HG03442 (cell line): ENCODE results near the gene EPX.
"Not testable (repeated sequence)": the region's sequence is repeated elsewhere in the genome, so short reads cannot be mapped to it uniquely, and the experiment has no call there.

ENCODE experiments used
- ATAC-seq: cut with Tn5 transposase; IDR thresholded peaks from one replicate; pipeline ENCODE4 v1.9.1; 2021; ENCODE audit warnings: mild to moderate bottlenecking, moderate library complexity; ENCODE audit not compliant: unreplicated experiment

Gene EPX, protein sequence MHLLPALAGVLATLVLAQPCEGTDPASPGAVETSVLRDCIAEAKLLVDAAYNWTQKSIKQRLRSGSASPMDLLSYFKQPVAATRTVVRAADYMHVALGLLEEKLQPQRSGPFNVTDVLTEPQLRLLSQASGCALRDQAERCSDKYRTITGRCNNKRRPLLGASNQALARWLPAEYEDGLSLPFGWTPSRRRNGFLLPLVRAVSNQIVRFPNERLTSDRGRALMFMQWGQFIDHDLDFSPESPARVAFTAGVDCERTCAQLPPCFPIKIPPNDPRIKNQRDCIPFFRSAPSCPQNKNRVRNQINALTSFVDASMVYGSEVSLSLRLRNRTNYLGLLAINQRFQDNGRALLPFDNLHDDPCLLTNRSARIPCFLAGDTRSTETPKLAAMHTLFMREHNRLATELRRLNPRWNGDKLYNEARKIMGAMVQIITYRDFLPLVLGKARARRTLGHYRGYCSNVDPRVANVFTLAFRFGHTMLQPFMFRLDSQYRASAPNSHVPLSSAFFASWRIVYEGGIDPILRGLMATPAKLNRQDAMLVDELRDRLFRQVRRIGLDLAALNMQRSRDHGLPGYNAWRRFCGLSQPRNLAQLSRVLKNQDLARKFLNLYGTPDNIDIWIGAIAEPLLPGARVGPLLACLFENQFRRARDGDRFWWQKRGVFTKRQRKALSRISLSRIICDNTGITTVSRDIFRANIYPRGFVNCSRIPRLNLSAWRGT

DNA sequence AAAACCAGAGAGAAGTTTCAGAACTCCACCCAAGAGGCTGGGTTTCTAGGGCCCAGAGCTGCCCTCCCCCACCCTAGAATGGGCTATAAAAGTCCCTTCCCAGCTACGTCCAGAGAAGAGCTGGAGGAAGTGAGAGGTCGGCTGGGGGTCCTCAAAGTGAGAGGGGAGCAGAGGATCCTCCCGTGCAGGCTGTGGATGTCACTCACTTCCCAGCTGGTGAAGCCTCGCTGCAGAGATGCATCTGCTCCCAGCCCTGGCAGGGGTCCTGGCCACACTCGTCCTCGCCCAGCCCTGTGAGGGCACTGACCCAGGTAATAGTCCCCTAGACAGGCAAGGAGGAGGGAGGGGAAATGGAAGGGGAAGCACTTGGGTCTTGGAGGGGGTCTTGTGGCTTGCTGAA is at the start of gene EPX:
Gene EPX (plus strand): TSS at position 115 of the 400 bp plus-strand sequence. CDS start 121 bp downstream, at position 236.
- ATAC-seq = no peak

DNA sequence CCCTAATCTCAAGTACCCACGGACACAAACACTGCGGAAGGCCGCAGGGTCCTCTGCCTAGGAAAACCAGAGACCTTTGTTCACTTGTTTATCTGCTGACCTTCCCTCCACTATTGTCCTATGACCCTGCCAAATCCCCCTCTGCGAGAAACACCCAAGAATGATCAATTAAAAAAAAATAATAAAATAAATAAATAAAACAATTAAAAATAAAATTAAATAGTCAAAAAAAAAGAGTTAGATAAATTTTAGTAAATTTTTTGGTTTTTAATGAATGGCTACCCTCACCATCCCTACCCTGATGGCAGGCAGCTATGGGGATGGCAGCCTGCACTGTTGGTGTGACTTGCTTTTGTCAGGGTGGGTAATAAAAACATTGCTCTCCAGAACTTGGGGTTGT is 49.2 kb upstream of the EPX start:
- ATAC-seq = not testable (repeated sequence)

DNA sequence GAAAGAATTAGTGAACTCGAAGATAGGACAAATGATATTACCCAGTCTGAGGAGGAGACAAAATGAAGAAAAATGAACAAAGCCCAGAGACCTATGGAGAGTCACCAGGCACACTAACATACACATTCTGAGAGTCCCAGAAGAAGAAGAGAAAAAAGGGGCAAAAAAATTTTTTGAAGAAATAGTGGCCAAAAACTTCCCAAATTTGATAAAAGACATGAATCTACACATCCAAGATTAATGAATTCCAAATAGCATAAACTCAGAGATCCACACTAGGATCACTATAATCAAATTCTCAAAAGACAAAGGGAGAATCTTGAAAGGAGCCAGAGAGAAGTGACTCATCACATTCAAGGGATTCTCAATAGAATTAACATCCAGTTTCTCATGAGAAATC is 47.7 kb upstream of the EPX start:
- no peak for ATAC-seq

DNA sequence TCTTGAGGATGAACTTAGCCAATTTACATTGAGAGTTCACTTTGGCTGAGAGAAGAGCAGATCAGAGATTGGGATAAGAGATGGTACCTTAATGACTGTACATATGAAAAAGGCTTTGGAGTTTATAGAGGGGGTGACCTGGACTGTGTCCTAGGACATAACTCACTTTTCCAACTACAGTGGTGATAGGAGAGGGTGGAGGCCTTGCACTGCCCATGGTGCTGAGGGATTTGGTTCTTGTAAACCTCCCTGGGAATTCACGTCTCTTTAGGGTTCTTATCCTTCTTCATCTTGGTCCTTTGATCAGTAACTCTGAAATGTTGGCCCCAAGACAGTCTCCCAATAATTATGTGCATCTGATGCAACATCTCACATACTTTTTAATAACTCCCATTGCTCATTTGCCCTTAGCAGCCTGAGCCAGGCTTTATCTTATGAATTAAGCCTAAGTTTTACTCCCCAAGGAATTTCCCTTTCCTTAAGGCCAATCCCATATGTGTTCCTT is 44.5 kb upstream of the EPX start, which contains the start of gene OR4D1:
Gene OR4D1 (plus strand): TSS at position 455 of the 505 bp plus-strand sequence. CDS start 6,770 bp downstream, outside the sequence.
- ATAC-seq = no peak

- ATAC-seq = no peak
Observed at GRCh38 chr17:58148609-58149008, 43.9 kb upstream of the EPX start.

GRCh38 chr17:58150394-58150793 is 42.1 kb upstream of the EPX start:
- ATAC-seq = no peak

- ATAC-seq = no peak
Observed at GRCh38 chr17:58153046-58153445, 39.5 kb upstream of the EPX start.

- no peak for ATAC-seq
Observed at GRCh38 chr17:58153671-58154070, 38.9 kb upstream of the EPX start.

- ATAC-seq = no peak
Observed at GRCh38 chr17:58156839-58157803, 35.4 kb upstream of the EPX start.

DNA sequence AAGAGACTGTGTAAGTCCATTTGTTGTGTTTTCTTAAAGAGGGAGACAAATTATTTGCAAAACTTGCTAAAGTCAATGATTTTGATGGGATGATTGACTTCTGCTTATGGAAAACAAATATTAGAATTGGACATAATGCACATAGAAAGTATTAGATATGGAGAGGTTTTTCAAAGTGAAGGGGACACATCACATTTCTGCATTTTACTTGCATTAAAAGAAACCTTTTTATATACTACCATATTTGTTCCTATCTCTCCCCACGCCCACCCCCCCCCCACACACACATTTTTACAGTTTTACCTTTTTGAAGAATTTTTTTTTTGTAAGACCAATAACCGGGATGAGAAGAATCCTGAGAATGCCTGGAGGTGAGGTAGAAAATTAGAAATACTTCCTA is 34.3 kb upstream of the EPX start:
- no peak for ATAC-seq

DNA sequence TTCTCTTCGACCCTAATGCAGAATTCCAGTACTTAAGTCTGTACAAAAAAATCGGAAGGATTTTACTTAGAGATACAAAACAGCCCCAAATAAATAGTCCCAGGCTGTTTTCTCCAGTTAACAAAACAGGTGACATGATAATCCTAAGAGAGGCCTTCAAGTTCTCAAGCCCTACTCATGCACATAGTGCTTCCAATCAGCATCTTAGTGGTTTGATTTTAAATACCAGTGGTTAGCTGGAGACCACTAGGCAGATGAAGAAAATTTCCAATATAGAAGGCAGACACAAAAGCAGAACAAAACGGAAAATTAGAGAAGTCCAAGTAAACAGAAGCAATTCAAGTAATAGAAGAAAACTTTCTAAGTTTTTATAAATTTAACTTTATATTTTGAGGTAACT is 31.0 kb upstream of the EPX start:
- ATAC-seq = no peak

GRCh38 chr17:58165981-58166380 is 26.5 kb upstream of the EPX start:
- no peak for ATAC-seq

GRCh38 chr17:58166682-58167081 is 25.8 kb upstream of the EPX start, which contains the start of gene OR4D2:
OR4D2 (plus strand) TSS chr17:58166982; CDS start chr17:58169656, 2,674 bp downstream.
- no peak for ATAC-seq

- no peak for ATAC-seq
Observed at GRCh38 chr17:58170622-58171021, 21.9 kb upstream of the EPX start.

DNA sequence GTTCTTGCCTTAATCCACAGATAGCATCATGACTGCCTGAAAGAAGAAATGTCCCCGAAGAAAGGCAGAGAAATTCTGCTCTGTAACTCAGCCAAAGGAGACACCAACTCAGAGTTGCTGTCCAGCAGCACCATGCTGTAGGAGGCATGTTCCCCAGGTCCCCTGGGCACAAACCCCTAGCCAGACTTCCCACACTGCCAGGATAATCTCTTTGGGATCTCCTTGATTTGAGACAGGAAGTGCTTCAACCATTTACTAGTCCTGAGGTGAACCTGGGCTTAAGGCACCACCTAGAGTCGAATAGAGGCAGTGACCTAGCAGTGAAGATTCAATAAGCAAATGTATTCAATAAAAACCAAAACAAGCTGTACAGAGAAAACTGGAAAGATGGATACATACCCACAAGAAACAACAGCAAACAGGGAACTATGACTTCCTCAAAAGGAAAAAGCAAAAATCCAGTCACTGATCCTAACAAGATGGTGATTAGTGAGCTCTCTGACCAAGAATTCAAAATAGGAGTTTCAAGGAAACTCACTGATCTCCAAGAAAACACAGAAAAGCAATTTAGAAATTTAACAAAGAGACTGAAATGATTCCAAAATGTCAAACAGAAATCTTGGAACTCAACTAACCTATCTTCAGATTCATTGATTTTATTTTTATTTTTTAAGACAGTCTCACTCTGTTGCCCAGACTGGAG is 20.0 kb upstream of the EPX start:
- ATAC-seq = no peak

DNA sequence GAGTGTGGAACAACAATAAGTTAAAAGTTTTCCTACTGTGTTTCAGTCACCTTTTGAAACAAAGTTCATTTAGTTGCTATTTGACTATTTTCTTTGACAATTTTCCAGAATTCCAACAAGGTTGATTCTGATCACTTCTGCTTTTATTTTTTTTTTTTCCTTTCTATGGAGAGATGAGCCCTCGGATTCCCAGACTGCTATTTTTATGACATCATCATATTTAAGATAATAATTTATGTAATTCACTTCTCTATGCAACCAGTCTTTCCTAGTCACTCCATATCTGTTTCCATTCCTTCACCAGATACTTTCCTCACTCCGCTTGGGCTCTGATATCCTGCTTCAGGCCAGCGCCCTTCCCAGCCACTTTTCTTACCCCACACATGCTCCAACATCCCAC is 17.7 kb upstream of the EPX start:
- no peak for ATAC-seq

- ATAC-seq = no peak
Observed at GRCh38 chr17:58176200-58176599, 16.3 kb upstream of the EPX start.

DNA sequence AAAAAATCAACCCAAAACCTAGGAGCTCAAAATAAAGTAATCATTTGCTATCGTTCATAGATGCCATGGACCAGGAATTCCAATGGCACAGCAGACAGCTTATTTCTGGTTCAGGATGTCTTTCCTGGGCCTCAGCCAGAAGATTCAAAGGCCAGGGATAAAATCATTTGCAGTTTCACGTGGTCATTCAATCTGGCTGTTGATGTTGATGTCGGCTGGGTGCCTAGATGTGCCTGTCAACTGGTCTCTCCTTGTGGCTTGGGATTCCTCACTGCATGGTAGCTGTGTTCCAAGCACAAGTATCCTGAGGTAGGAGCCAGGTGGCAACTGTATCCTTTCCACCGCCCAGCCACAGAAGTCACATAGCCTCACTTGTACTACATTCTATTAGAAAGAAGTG is 10.7 kb upstream of the EPX start:
- ATAC-seq = no peak

DNA sequence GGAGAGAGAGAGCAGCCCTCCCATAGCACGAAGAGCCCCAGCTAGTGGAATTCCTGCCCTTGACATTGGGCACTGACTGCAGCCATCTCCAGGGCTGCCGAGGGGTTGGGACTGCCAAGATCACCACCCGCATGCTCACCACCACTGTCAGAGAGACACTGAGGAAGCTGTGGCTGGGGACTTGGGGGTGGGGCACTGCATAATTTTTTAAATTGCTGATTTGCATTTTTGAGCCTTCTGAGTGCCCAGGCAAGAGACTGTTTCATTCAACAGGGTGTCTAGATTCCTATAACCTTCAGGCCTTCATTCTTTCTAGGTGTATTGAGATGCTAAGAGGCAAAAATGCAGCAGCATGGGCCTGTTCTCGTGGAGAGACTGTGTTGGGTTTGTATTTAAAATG is 9.0 kb upstream of the EPX start:
- no peak for ATAC-seq
